B cell (primary cell): ENCODE measurements around the gene CTNNA2.

Source experiments
- CTCF ChIP-seq: fragments of 200-600 bp; IDR thresholded peaks from one replicate; pipeline ENCODE4 v1.8.0; 2022; ENCODE audit warnings: antibody characterized with exemption, mild to moderate bottlenecking
- EZH2 ChIP-seq: IDR thresholded peaks from 2 replicates; pipeline ENCODE4 v1.6.1; 2012; ENCODE audit warnings: borderline replicate concordance, low read depth, mild to moderate bottlenecking, moderate library complexity, low read length; ENCODE audit not compliant: insufficient read depth, poor library complexity, severe bottlenecking

GRCh38 chr2:79935046-79935732, 422.3 kb downstream of the CTNNA2 start:
- no peak for TF ChIP-seq CTCF
- TF ChIP-seq EZH2: no peak
